ENCODE measurements around the gene PRUNE1.

PRUNE1 gene

GRCh38 chr1:151054971-151055547 is 46.8 kb downstream of the PRUNE1 start:
- DNase-seq, result no peak

GRCh38 chr1:151055581-151055980 is 47.3 kb downstream of the PRUNE1 start:
- no peak for DNase-seq

- no peak for DNase-seq
Observed at GRCh38 chr1:151056149-151056548, 47.9 kb downstream of the PRUNE1 start.

GRCh38 chr1:151058692-151059091 is 50.4 kb downstream of the PRUNE1 start:
- DNase-seq, result peak; percentile 44 to 47

- DNase-seq, result peak; percentile 86 to 91
Observed at GRCh38 chr1:151059109-151060006, 51.1 kb downstream of the PRUNE1 start, which contains the start of gene CDC42SE1. TSS of gene CDC42SE1 (minus strand) at chr1:151059622. CDS start at chr1:151055730, 3,892 bp downstream.

GRCh38 chr1:151060007-151060656 is 51.9 kb downstream of the PRUNE1 start, which contains the start of gene MLLT11:
TSS of gene MLLT11 (plus strand) at chr1:151060397. CDS start at chr1:151067225, 6,828 bp downstream.
- DNase-seq, result peak; percentile 56 to 59

GRCh38 chr1:151060657-151061421 is 52.6 kb downstream of the PRUNE1 start:
- no peak for DNase-seq

GRCh38 chr1:151061704-151062103 is 53.5 kb downstream of the PRUNE1 start:
- DNase-seq, result no peak

- no peak for DNase-seq
Observed at GRCh38 chr1:151062741-151063371, 54.6 kb downstream of the PRUNE1 start.

- DNase-seq, result no peak
Observed at GRCh38 chr1:151065089-151065645, 56.9 kb downstream of the PRUNE1 start.

- no peak for DNase-seq
Observed at GRCh38 chr1:151067185-151067584, 58.9 kb downstream of the PRUNE1 start.

GRCh38 chr1:151069103-151069486 is 60.8 kb downstream of the PRUNE1 start:
- no peak for DNase-seq

GRCh38 chr1:151070474-151071276 is 62.4 kb downstream of the PRUNE1 start, which contains the start of gene GABPB2:
TSS of gene GABPB2 (plus strand) at chr1:151070761. CDS start at chr1:151088190, 17,429 bp downstream.
- DNase-seq, result peak; percentile 91 to 94

GRCh38 chr1:151072224-151072623 is 64.0 kb downstream of the PRUNE1 start:
- DNase-seq, result no peak

Measured in activated T-cell treated with anti-CD3 and anti-CD28 coated beads, Interleukin-2, amount 50 U/mL, for 48 hours (primary cell).